Erythroblast (primary cell): Measurements from ENCODE around the gene ALMS1.

Experiments used
- GATA1 ChIP-seq: IDR thresholded peaks from 2 replicates; pipeline ENCODE4 v1.6.1; 2011; ENCODE audit warnings: low read depth, mild to moderate bottlenecking, control low read depth, low read length, moderate library complexity
- POLR2A ChIP-seq: IDR thresholded peaks from 2 replicates; pipeline ENCODE4 v1.6.1; 2011; ENCODE audit warnings: mild to moderate bottlenecking, low read length

GRCh38 chr2:73503992-73504570, 118.4 kb downstream of the ALMS1 start:
- TF ChIP-seq POLR2A, result no peak
- TF ChIP-seq GATA1, result no peak
